Keratinocyte (primary cell): ENCODE measurements around the gene PGLYRP1. TPM values are rescaled to one million over a fixed set of nuclear protein-coding genes. Genes with fewer than 3 reads are reported as not detected.

Experiments used
- DNase-seq: peaks from one replicate; pipeline ENCODE4 v3.0.0-alpha.2; 2011; ENCODE audit warnings: low read depth, missing footprints, low spot score
- FAIRE-seq: peaks from 2 replicates; lab custom pipeline; 2011; peaks lifted over from hg19 to GRCh38; lab: Jason Lieb, UNC
- H2AFZ ChIP-seq: 2 replicates; pipeline ENCODE4 v1.6.0; 2012; ENCODE audit warnings: low read length, control low read depth, inconsistent platforms; ENCODE audit not compliant: control insufficient read depth
- H3K27ac ChIP-seq: 2 replicates; pipeline ENCODE4 v1.5.1; 2011; ENCODE audit warnings: low read length; ENCODE audit not compliant: control insufficient read depth, insufficient read depth
- H3K27me3 ChIP-seq: 3 replicates; pipeline ENCODE4 v1.6.0; 2011; ENCODE audit warnings: low read length; ENCODE audit not compliant: control insufficient read depth, insufficient read depth; ENCODE audit errors: extremely low read depth
- H3K36me3 ChIP-seq, 2 experiments: 2 replicates in 1 of 2; 3 replicates in 1 of 2; pipeline ENCODE4 v1.5.1; 2011; ENCODE audit warnings: low read length in 2 of 2, mild to moderate bottlenecking in 1 of 2; ENCODE audit not compliant: control insufficient read depth in 2 of 2, insufficient read depth in 2 of 2; ENCODE audit errors: extremely low read depth in 1 of 2
- H3K4me1 ChIP-seq: 3 replicates; pipeline ENCODE4 v1.5.1; 2011; ENCODE audit warnings: low read length; ENCODE audit not compliant: control insufficient read depth, insufficient read depth; ENCODE audit errors: extremely low read depth
- H3K4me2 ChIP-seq: 3 replicates; pipeline ENCODE4 v1.6.0; 2011; ENCODE audit warnings: low read depth, low read length; ENCODE audit not compliant: control insufficient read depth, insufficient read depth; ENCODE audit errors: extremely low read depth
- H3K4me3 ChIP-seq, 3 experiments: fragments of 200-600 bp in 1 of 3; sonication (generic) in 1 of 3; 2 replicates in 2 of 3; 3 replicates in 1 of 3; pipeline ENCODE4 v1.5.1; 2011 to 2016; ENCODE audit warnings: low read length in 3 of 3, mild to moderate bottlenecking in 3 of 3, control low read depth in 2 of 3, inconsistent platforms in 1 of 3, low read depth in 1 of 3, mixed read lengths in 1 of 3, mixed run types in 1 of 3, moderate library complexity in 1 of 3; ENCODE audit not compliant: control insufficient read depth in 2 of 3, insufficient read depth in 2 of 3; ENCODE audit errors: extremely low read depth in 1 of 3
- H3K79me2 ChIP-seq: 2 replicates; pipeline ENCODE4 v1.6.0; 2012; ENCODE audit warnings: low read length; ENCODE audit not compliant: control insufficient read depth, insufficient read depth
- H3K9ac ChIP-seq: 3 replicates; pipeline ENCODE4 v1.6.0; 2011; ENCODE audit warnings: low read length; ENCODE audit not compliant: control insufficient read depth, insufficient read depth; ENCODE audit errors: extremely low read depth
- H3K9me1 ChIP-seq: 3 replicates; pipeline ENCODE4 v1.6.0; 2011; ENCODE audit warnings: low read length; ENCODE audit not compliant: control insufficient read depth, insufficient read depth; ENCODE audit errors: extremely low read depth
- H3K9me3 ChIP-seq: 2 replicates; pipeline ENCODE4 v1.5.1; 2012; ENCODE audit warnings: low read depth, low read length; ENCODE audit not compliant: control insufficient read depth
- H4K20me1 ChIP-seq: 3 replicates; pipeline ENCODE4 v1.6.0; 2011; ENCODE audit warnings: low read length; ENCODE audit not compliant: control insufficient read depth, insufficient read depth; ENCODE audit errors: extremely low read depth
- CTCF ChIP-seq, 3 experiments: IDR thresholded peaks in 1 of 3; conservative IDR thresholded peaks in 1 of 3; optimal IDR thresholded peaks in 1 of 3; 2 replicates in 2 of 3; 3 replicates in 1 of 3; pipeline versions ENCODE3 to v1.5.1; 2011; ENCODE audit warnings: low read length in 3 of 3, mild to moderate bottlenecking in 3 of 3, moderate library complexity in 2 of 3, control low read depth in 1 of 3, inconsistent platforms in 1 of 3; ENCODE audit not compliant: insufficient read depth in 2 of 3; ENCODE audit errors: extremely low read depth in 1 of 3
- EZH2 ChIP-seq: IDR thresholded peaks from one replicate; pipeline ENCODE4 v1.6.1; 2012; ENCODE audit warnings: inconsistent platforms, mild to moderate bottlenecking, low read length, moderate library complexity
- dilution Hi-C: fragments of 300-500 bp; cut with MboI; formaldehyde crosslinking; loops from one replicate; pipeline ENCODE4 v1.7.0; 2020; ENCODE audit warnings: low sequenced_read_pairs; ENCODE audit not compliant: extremely low pct_ligation_motif_present
- polyA plus RNA-seq, 5 experiments: library from polyadenylated mRNA; depleted of rRNA in 3 of 5; stranded (reverse) in 3 of 5; stranded (forward) in 1 of 5; unstranded in 1 of 5; fragments of >200 nt; gene quantifications; 1 replicate in 1 of 5; 2 replicates in 3 of 5; 3 replicates in 1 of 5; pipeline versions ENCODE4 v1.2.1 to v1.2.3, GENCODE V29; 2011 to 2012; ENCODE audit warnings: missing spikeins in 2 of 5, low read depth in 1 of 5, low replicate concordance in 1 of 5

Gene PGLYRP1
- polyA plus RNA-seq, 1 donor (not counting 4 experiments of a cell fraction or from before 2014, with no cell fraction given): not detected

DNA sequence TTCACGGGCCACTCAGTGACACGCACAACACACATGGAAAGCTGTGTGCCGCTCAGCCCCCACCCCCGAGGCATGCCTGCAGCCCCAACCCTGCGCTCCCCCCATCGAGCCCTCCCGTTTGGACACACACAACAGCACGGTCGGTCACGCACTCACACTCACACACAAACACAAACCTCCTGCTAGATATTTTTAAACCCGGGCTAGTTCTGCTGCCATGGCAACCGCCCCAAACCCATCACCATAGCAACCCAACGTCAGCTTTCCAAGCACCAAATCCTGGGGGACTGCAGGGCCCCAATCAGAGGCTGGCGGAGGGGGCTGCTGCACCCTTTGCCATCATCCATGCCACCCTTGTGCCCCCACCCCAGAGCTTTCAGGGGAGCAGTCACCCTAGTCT lies 46.7 kb downstream of the PGLYRP1 start:
- H4K20me1 ChIP-seq: no peaks in the 10 kb centered on the region
- H3K4me1 ChIP-seq: no peaks in the 10 kb centered on the region
- H3K27ac ChIP-seq: no peak overlapping the region
- H2AFZ ChIP-seq: no peak overlapping the region
- no peaks in the 10 kb centered on the region for H3K9me3 ChIP-seq
- no peak overlapping the region for H3K4me3 ChIP-seq
- H3K27me3 ChIP-seq: peaks cover 31% of the 10 kb centered on the region
- no peaks in the 10 kb centered on the region for H3K79me2 ChIP-seq
- TF ChIP-seq EZH2: no peak
- TF ChIP-seq CTCF (optimal IDR thresholded peaks at IDR 0.05 in 1 of 3, IDR thresholded peaks at IDR 0.05 in 1 of 3, conservative IDR thresholded peaks at IDR 0.05 in 1 of 3; ENCODE audit: extremely low read depth in 1 of 3, insufficient read depth in 2 of 3, low read length in 3 of 3): no peak
- no peak for FAIRE-seq
- no peak for DNase-seq
- no peaks in the 10 kb centered on the region for H3K9me1 ChIP-seq
- H3K4me2 ChIP-seq: no peak overlapping the region
- dilution Hi-C loops: no loop called here
- no peak overlapping the region for H3K9ac ChIP-seq
- H3K36me3 ChIP-seq: no peaks in the 10 kb centered on the region

GRCh38 chr19:45975306-45976070 lies 47.4 kb downstream of the PGLYRP1 start:
- no peaks in the 10 kb centered on the region for H3K4me1 ChIP-seq
- no peaks in the 10 kb centered on the region for H3K36me3 ChIP-seq
- H3K9ac ChIP-seq: no peak overlapping the region
- H3K4me3 ChIP-seq: no peak overlapping the region
- TF ChIP-seq CTCF (optimal IDR thresholded peaks at IDR 0.05 in 1 of 3, IDR thresholded peaks at IDR 0.05 in 1 of 3, conservative IDR thresholded peaks at IDR 0.05 in 1 of 3; ENCODE audit: extremely low read depth in 1 of 3, insufficient read depth in 2 of 3, low read length in 3 of 3): no peak
- no peak for TF ChIP-seq EZH2
- no peak for DNase-seq
- no peak overlapping the region for H3K27ac ChIP-seq
- H2AFZ ChIP-seq: no peak overlapping the region
- FAIRE-seq: no peak
- no peaks in the 10 kb centered on the region for H3K79me2 ChIP-seq
- H4K20me1 ChIP-seq: no peaks in the 10 kb centered on the region
- dilution Hi-C loops: no loop called here
- no peaks in the 10 kb centered on the region for H3K9me1 ChIP-seq
- H3K9me3 ChIP-seq: no peaks in the 10 kb centered on the region
- H3K27me3 ChIP-seq: peaks cover 33% of the 10 kb centered on the region
- no peak overlapping the region for H3K4me2 ChIP-seq
